ENCODE results near the gene PAX2. TPM values are rescaled to one million over a fixed set of nuclear protein-coding genes. Genes with fewer than 3 reads are reported as not detected.

PAX2 gene
- polyA plus RNA-seq, 1 experiment: not detected

DNA sequence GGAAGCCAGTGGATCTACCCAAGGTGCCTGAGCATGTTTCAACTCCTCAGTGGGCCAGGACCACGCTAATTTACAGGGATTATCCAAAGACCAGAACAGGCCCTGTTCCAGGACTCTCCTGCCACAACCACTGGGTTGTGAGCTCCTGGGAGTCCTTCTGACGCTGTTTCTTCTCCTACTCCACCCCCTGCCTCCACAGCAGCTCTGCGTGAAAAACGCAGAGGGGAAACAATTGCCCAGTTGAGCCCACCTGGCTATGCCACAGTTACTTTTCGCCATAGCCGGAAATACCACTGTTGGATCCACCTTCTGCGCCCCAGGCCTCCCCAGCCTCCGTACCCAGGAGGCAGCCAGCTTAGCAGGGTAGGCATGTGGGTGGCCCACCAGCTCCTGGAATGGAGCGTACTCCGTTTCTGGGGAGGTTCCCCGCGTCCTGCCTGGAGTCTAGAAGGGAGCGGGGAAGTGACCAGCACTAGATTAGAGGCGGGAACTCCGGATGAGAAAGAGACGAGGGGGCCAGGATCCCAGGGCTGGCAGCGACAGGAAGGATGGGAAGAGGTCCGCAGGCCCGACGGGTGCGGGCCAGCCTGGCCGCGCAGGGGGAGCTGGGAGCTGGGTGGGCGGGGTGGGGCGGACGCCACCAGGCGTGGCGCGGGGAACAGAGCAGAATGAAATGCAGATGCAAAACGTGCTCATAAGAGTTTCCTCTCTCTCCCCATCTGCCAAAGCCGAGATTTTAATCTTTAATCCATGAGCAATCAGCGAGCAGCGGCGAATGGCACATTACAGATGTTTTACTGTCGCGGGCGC, 32.1 kb upstream of the PAX2 start:
- TF ChIP-seq, protein P1, sequence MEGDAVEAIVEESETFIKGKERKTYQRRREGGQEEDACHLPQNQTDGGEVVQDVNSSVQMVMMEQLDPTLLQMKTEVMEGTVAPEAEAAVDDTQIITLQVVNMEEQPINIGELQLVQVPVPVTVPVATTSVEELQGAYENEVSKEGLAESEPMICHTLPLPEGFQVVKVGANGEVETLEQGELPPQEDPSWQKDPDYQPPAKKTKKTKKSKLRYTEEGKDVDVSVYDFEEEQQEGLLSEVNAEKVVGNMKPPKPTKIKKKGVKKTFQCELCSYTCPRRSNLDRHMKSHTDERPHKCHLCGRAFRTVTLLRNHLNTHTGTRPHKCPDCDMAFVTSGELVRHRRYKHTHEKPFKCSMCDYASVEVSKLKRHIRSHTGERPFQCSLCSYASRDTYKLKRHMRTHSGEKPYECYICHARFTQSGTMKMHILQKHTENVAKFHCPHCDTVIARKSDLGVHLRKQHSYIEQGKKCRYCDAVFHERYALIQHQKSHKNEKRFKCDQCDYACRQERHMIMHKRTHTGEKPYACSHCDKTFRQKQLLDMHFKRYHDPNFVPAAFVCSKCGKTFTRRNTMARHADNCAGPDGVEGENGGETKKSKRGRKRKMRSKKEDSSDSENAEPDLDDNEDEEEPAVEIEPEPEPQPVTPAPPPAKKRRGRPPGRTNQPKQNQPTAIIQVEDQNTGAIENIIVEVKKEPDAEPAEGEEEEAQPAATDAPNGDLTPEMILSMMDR (IDR thresholded peaks at IDR 0.05; ENCODE audit: insufficient read depth, low read depth, low read length): no peak
- no peaks in the 10 kb centered on the region for H3K36me3 ChIP-seq (ENCODE audit: control insufficient read depth, insufficient read depth, low read length)
- ChIA-PET POLR2A (no interaction called here), CTCF (interaction anchor here (1.6 kb wide), 1 partner anchor 10 kb away, joined by 3 read pairs; no protein-coding TSS in a partner anchor)
- peaks cover 48% of the 10 kb centered on the region for H3K27me3 ChIP-seq (ENCODE audit: control insufficient read depth, insufficient read depth, low read length)
- DNase-seq (ENCODE audit: low read depth): no peak
- H3K4me3 ChIP-seq (ENCODE audit: low read depth, low read length): no peak overlapping the region

DNA sequence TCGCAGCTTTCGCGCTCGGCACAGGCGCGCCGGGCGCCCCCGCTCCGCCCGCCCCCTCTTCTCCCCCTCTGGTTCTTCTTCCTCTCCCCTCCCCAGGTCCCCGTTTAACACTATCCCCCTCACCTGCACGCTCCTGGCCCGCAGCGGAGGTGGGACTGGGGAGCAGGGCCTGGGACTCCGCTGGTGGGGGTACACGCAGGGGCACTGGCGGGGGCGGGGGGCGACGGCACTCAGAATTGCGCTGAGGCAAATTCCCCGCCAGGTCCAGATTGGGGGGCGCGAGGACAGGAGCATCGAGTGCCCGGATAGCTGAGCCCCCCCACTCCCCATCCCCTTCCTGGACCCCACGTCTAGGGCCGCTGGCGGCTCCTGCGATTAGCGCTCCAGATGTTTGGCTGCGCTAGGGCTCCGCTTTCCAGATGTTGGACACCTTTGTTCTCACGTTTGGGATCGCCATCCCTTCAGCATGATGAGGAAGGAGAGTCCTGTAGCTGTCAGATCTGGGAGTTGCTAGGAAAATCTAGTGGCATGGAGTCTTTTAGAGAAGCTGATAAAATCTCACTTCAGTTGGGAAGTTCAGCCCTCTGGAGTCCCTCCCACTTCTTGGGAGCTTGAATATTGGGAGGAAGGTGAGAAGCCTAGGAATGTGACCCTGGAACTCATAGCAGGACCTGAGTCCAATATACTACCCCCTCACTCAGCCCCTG, 31.4 kb upstream of the PAX2 start:
- Histone ChIP-seq H3K27me3 (ENCODE audit: control insufficient read depth, insufficient read depth, low read length) (peaks cover 50% of the 10 kb centered on the region), H3K36me3 (ENCODE audit: control insufficient read depth, insufficient read depth, low read length) (no peaks in the 10 kb centered on the region), H3K4me3 (ENCODE audit: low read depth, low read length) (no peak overlapping the region)
- no peak for DNase-seq (ENCODE audit: low read depth)
- TF ChIP-seq, protein P1 (IDR thresholded peaks at IDR 0.05; ENCODE audit: insufficient read depth, low read depth, low read length): no peak
- POLR2A ChIA-PET: no interaction called here
- CTCF ChIA-PET: no interaction called here

DNA sequence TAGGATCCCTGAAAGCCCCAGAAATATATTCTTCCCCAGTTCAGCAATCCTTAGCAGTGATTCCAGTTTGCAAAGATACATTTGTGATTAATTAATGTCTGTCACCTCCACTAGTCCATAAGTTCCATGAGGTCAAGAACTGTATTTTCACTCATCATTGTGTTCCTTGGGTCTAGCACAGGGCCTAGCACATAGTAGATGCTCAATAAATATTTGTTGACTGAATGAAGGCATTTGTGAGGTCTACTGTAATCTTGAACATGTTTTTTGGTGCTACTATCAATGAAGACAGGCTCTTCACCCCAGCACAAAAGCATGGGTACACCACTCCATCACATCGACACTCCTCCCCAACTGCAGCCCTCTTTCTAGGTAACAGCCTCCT, 30.8 kb upstream of the PAX2 start:
- DNase-seq (ENCODE audit: low read depth): no peak
- ChIA-PET CTCF (no interaction called here), POLR2A (no interaction called here)
- TF ChIP-seq, protein P1 (IDR thresholded peaks at IDR 0.05; ENCODE audit: insufficient read depth, low read depth, low read length): no peak
- Histone ChIP-seq H3K27me3 (ENCODE audit: control insufficient read depth, insufficient read depth, low read length) (peaks cover 45% of the 10 kb centered on the region), H3K4me3 (ENCODE audit: low read depth, low read length) (no peak overlapping the region), H3K36me3 (ENCODE audit: control insufficient read depth, insufficient read depth, low read length) (no peaks in the 10 kb centered on the region)

DNA sequence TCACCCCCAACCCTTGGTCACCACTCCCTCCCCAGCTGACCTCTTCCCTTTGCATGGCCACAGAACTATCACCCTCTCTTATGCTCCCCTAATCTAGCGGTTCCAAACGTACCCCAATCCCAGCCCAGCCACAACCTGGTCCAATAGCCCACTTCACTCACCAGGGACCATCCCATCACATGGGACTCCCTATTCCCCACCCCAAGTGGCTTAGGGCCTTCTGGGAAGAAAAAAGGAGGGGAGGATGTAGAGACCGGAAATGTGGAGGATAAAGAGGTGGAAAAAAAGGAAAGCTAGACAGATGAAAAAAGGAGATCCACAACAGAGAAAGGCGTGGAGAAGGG, 30.3 kb upstream of the PAX2 start:
- H3K36me3 ChIP-seq (ENCODE audit: control insufficient read depth, insufficient read depth, low read length): no peaks in the 10 kb centered on the region

More for the DNA sequence above, 30.3 kb upstream of the PAX2 start:
- Histone ChIP-seq H3K4me3 (ENCODE audit: low read depth, low read length) (no peak overlapping the region), H3K27me3 (ENCODE audit: control insufficient read depth, insufficient read depth, low read length) (peaks cover 46% of the 10 kb centered on the region)
- TF ChIP-seq, protein P1 (IDR thresholded peaks at IDR 0.05; ENCODE audit: insufficient read depth, low read depth, low read length): no peak
- ChIA-PET CTCF (no interaction called here), POLR2A (no interaction called here)
- DNase-seq (ENCODE audit: low read depth): no peak

All from BJ (cell line).